GM23338 (cell line): ENCODE data around the gene IL2. TPM values are rescaled to one million over a fixed set of nuclear protein-coding genes. Genes with fewer than 3 reads are reported as not detected.

Experiments
- ATAC-seq: fragments of 200-7000 bp; cut with Tn5 transposase; 3 replicates; pipeline ENCODE4 v1.9.1; 2020
- DNase-seq: peaks from one replicate; pipeline ENCODE4 v3.0.0-alpha.2; 2015; ENCODE audit warnings: low spot score
- H2AFZ ChIP-seq: fragments of 200-600 bp; sonication (generic); 2 replicates; pipeline ENCODE4 v1.8.0; 2016; ENCODE audit warnings: antibody characterized with exemption, mild to moderate bottlenecking, moderate library complexity
- H3F3A ChIP-seq: fragments of 200-600 bp; sonication (generic); replicated peaks from 2 replicates; pipeline ENCODE4 v1.8.0; 2017; ENCODE audit warnings: antibody characterized with exemption, mixed run types, low read depth
- H3K27ac ChIP-seq: fragments of 200-600 bp; sonication (generic); 2 replicates; pipeline ENCODE4 v1.6.1; 2016; ENCODE audit warnings: low read depth
- H3K27me3 ChIP-seq: fragments of 200-600 bp; sonication (generic); 2 replicates; pipeline ENCODE4 v1.8.0; 2016; ENCODE audit warnings: mild to moderate bottlenecking, mixed run types, moderate library complexity; ENCODE audit not compliant: insufficient read depth
- H3K36me3 ChIP-seq: fragments of 200-600 bp; sonication (generic); 2 replicates; pipeline ENCODE4 v1.8.0; 2016; ENCODE audit warnings: mild to moderate bottlenecking; ENCODE audit not compliant: insufficient read depth
- H3K4me1 ChIP-seq: fragments of 200-600 bp; sonication (generic); 2 replicates; pipeline ENCODE4 v1.8.0; 2016; ENCODE audit warnings: mild to moderate bottlenecking, moderate library complexity; ENCODE audit not compliant: insufficient read depth
- H3K4me2 ChIP-seq: fragments of 200-600 bp; sonication (generic); 2 replicates; pipeline ENCODE4 v1.7.1; 2017; ENCODE audit warnings: mixed run types
- H3K4me3 ChIP-seq: fragments of 200-600 bp; sonication (generic); 2 replicates; pipeline ENCODE4 v1.6.1; 2016; ENCODE audit warnings: mixed run types
- H3K79me2 ChIP-seq: fragments of 200-600 bp; sonication (generic); replicated peaks from 2 replicates; pipeline ENCODE4 v1.8.0; 2017; ENCODE audit warnings: mild to moderate bottlenecking; ENCODE audit not compliant: insufficient read depth
- H3K9me2 ChIP-seq: fragments of 200-600 bp; sonication (generic); 2 replicates; pipeline ENCODE4 v1.8.0; 2017; ENCODE audit not compliant: insufficient read depth
- H4K20me1 ChIP-seq: fragments of 200-600 bp; sonication (generic); replicated peaks from 2 replicates; pipeline ENCODE4 v1.8.0; 2017; ENCODE audit warnings: mild to moderate bottlenecking; ENCODE audit not compliant: insufficient read depth
- H3K27ac Mint-ChIP-seq: 2 replicates; pipeline ENCODE4 v1.8.0; 2020; ENCODE audit warnings: inconsistent platforms, mild to moderate bottlenecking, moderate library complexity, mixed read lengths
- H3K27me3 Mint-ChIP-seq: 3 replicates; pipeline ENCODE4 v1.8.0; 2022; ENCODE audit warnings: low read depth, mild to moderate bottlenecking, moderate library complexity, mixed read lengths, inconsistent platforms; ENCODE audit not compliant: insufficient read depth, poor library complexity
- H3K36me3 Mint-ChIP-seq: 3 replicates; pipeline ENCODE4 v1.8.0; 2021; ENCODE audit warnings: low read depth, mild to moderate bottlenecking, inconsistent platforms, moderate library complexity, mixed read lengths
- H3K4me1 Mint-ChIP-seq: 3 replicates; pipeline ENCODE4 v1.8.0; 2020; ENCODE audit warnings: mild to moderate bottlenecking, inconsistent platforms, mixed read lengths
- H3K4me3 Mint-ChIP-seq: 3 replicates; pipeline ENCODE4 v1.8.0; 2021; ENCODE audit warnings: moderate library complexity, mild to moderate bottlenecking, inconsistent platforms, mixed read lengths
- H3K9me3 Mint-ChIP-seq: 3 replicates; pipeline ENCODE4 v1.8.0; 2020; ENCODE audit warnings: moderate library complexity, mild to moderate bottlenecking, inconsistent platforms, mixed read lengths
- CREB1 ChIP-seq: fragments of 250-450 bp; sonication (Bioruptor Pico); IDR thresholded peaks from 2 replicates; pipeline ENCODE4 v1.5.0; 2020; ENCODE audit warnings: low read depth, mild to moderate bottlenecking, moderate library complexity
- CTCF ChIP-seq, 2 experiments: fragments of 200-600 bp in 1 of 2; sonication (generic) in 1 of 2; conservative IDR thresholded peaks; 2 replicates each; pipeline versions ENCODE4 v1.5.1 to v1.6.1; 2016 to 2017; ENCODE audit warnings: antibody characterized with exemption in 2 of 2, low read depth in 2 of 2, mild to moderate bottlenecking in 2 of 2, moderate library complexity in 1 of 2
- POLR2AphosphoS5 ChIP-seq: IDR thresholded peaks from 2 replicates; pipeline ENCODE4 v1.6.1; 2016; ENCODE audit warnings: antibody characterized with exemption, low read depth
- ZNF114 ChIP-seq: fragments of 250-450 bp; sonication (Bioruptor Pico); IDR thresholded peaks from 2 replicates; pipeline ENCODE4 v1.5.0; 2020; ENCODE audit warnings: mild to moderate bottlenecking, moderate library complexity
- ZNF331 ChIP-seq: fragments of 250-450 bp; sonication (Bioruptor Pico); IDR thresholded peaks from 2 replicates; pipeline ENCODE4 v1.5.0; 2020; ENCODE audit warnings: low read depth, mild to moderate bottlenecking, moderate library complexity
- polyA plus RNA-seq: library from polyadenylated mRNA; unstranded; fragments of >200 nt; fragmentation: Nextera tagmentation; extraction: Ambion mirVana; gene quantifications from 2 replicates; pipeline ENCODE4 v1.2.1, GENCODE V29; 2016
- total RNA-seq: library from RNA; depleted of rRNA; stranded (reverse); fragments of >200 nt; shearing (Covaris generic); gene quantifications from 2 replicates; pipeline ENCODE4 v1.2.3, GENCODE V29; 2014
- TF ChIP-seq, protein P1 (sequence below): IDR thresholded peaks from one replicate; pipeline ENCODE4 v1.6.1; 2018; ENCODE audit warnings: antibody characterized with exemption; ENCODE audit not compliant: unreplicated experiment

The IL2 gene
- total and polyA plus RNA-seq, 2 experiments from 2014 or later: not detected

GRCh38 chr4:122480655-122481487 lies 24.3 kb upstream of the IL2 start (continued):
- TF ChIP-seq ZNF331 (no peak), CTCF (conservative IDR thresholded peaks at IDR 0.05; ENCODE audit: low read depth in 2 of 2) (no peak), ZNF114 (CRISPR knock-in tag) (no peak), POLR2AphosphoS5 (no peak)
- TF ChIP-seq, protein P1, sequence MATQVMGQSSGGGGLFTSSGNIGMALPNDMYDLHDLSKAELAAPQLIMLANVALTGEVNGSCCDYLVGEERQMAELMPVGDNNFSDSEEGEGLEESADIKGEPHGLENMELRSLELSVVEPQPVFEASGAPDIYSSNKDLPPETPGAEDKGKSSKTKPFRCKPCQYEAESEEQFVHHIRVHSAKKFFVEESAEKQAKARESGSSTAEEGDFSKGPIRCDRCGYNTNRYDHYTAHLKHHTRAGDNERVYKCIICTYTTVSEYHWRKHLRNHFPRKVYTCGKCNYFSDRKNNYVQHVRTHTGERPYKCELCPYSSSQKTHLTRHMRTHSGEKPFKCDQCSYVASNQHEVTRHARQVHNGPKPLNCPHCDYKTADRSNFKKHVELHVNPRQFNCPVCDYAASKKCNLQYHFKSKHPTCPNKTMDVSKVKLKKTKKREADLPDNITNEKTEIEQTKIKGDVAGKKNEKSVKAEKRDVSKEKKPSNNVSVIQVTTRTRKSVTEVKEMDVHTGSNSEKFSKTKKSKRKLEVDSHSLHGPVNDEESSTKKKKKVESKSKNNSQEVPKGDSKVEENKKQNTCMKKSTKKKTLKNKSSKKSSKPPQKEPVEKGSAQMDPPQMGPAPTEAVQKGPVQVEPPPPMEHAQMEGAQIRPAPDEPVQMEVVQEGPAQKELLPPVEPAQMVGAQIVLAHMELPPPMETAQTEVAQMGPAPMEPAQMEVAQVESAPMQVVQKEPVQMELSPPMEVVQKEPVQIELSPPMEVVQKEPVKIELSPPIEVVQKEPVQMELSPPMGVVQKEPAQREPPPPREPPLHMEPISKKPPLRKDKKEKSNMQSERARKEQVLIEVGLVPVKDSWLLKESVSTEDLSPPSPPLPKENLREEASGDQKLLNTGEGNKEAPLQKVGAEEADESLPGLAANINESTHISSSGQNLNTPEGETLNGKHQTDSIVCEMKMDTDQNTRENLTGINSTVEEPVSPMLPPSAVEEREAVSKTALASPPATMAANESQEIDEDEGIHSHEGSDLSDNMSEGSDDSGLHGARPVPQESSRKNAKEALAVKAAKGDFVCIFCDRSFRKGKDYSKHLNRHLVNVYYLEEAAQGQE: no peak

- no peaks in the 10 kb centered on the region for H3K27me3 ChIP-seq
- ATAC-seq (no peak), DNase-seq (no peak)
- no peaks in the 10 kb centered on the region for H3K4me1 Mint-ChIP-seq
- H3F3A ChIP-seq: no peaks in the 10 kb centered on the region
- H3K4me3 ChIP-seq: no peak overlapping the region
- H3K4me1 ChIP-seq: no peaks in the 10 kb centered on the region
- H3K9me3 Mint-ChIP-seq: no peaks in the 10 kb centered on the region
- H3K4me2 ChIP-seq: no peak overlapping the region
- no peaks in the 10 kb centered on the region for H3K36me3 ChIP-seq
- H3K27ac ChIP-seq: no peak overlapping the region
- no peaks in the 10 kb centered on the region for H3K27me3 Mint-ChIP-seq
- no peaks in the 10 kb centered on the region for H3K9me2 ChIP-seq
- H3K27ac Mint-ChIP-seq: no peak overlapping the region
- no peaks in the 10 kb centered on the region for H3K79me2 ChIP-seq
- no peak for TF ChIP-seq ZNF114 (CRISPR knock-in tag)
- no peak for TF ChIP-seq CREB1
- 0 out of 4 replicates have a peak, but pooled peaks of 1 of the 2 experiments have one; percentile 6 for TF ChIP-seq CTCF (conservative IDR thresholded peaks at IDR 0.05; ENCODE audit: low read depth in 2 of 2)
- no peak for TF ChIP-seq ZNF331
- H3K4me3 Mint-ChIP-seq: no peak overlapping the region
- H4K20me1 ChIP-seq: no peaks in the 10 kb centered on the region
- peak overlapping the region; percentile 33; the same call in 1 of the 2 replicates for H2AFZ ChIP-seq
- H3K36me3 Mint-ChIP-seq: no peaks in the 10 kb centered on the region
Observed at GRCh38 chr4:122479935-122480416, 23.5 kb upstream of the IL2 start.
